SK-N-SH treated with all-trans-retinoic acid at 6 μM for 48 hours (cell line): ENCODE results near the gene FFAR2.

Source experiments
- ARNTL ChIP-seq: fragments of 450-650 bp; formaldehyde crosslinking; IDR thresholded peaks from 2 replicates; pipeline ENCODE4 v1.5.0; 2020; ENCODE audit warnings: low read depth, mild to moderate bottlenecking, moderate library complexity, borderline replicate concordance
- CREB5 ChIP-seq: fragments of 250-450 bp; sonication (Bioruptor Pico); IDR thresholded peaks from 2 replicates; pipeline ENCODE4 v1.5.1; 2020; ENCODE audit warnings: low read depth, mild to moderate bottlenecking, moderate library complexity
- CSRNP3 ChIP-seq: fragments of 250-450 bp; sonication (Bioruptor Pico); IDR thresholded peaks from 2 replicates; pipeline ENCODE4 v1.5.1; 2021; ENCODE audit warnings: mild to moderate bottlenecking, moderate library complexity
- ISL1 ChIP-seq: fragments of 250-450 bp; sonication (Bioruptor Pico); IDR thresholded peaks from 2 replicates; pipeline ENCODE4 v2.1.2; 2022; ENCODE audit warnings: mild to moderate bottlenecking, moderate library complexity
- PATZ1 ChIP-seq: fragments of 250-450 bp; sonication (Bioruptor Pico); IDR thresholded peaks from 2 replicates; pipeline ENCODE4 v1.8.0; 2020; ENCODE audit warnings: mild to moderate bottlenecking, moderate library complexity, borderline replicate concordance
- POU6F1 ChIP-seq: fragments of 250-450 bp; sonication (Bioruptor Pico); IDR thresholded peaks from 2 replicates; pipeline ENCODE4 v1.8.0; 2021; ENCODE audit warnings: low read depth, mild to moderate bottlenecking, moderate library complexity, borderline replicate concordance
- PPARA ChIP-seq: fragments of 250-450 bp; sonication (Bioruptor Pico); IDR thresholded peaks from 2 replicates; pipeline ENCODE4 v1.5.0; 2020; ENCODE audit warnings: mild to moderate bottlenecking, borderline replicate concordance
- SNAI2 ChIP-seq: fragments of 250-450 bp; sonication (Bioruptor Pico); IDR thresholded peaks from 2 replicates; pipeline ENCODE4 v1.5.0; 2020; ENCODE audit warnings: mild to moderate bottlenecking, moderate library complexity
- TOX ChIP-seq: fragments of 250-450 bp; sonication (Bioruptor Pico); IDR thresholded peaks from 2 replicates; pipeline ENCODE4 v1.8.0; 2021; ENCODE audit warnings: mild to moderate bottlenecking, moderate library complexity, borderline replicate concordance
- TSHZ2 ChIP-seq: fragments of 250-450 bp; sonication (Bioruptor Pico); IDR thresholded peaks from 2 replicates; pipeline ENCODE4 v1.5.0; 2020; ENCODE audit warnings: mild to moderate bottlenecking, moderate library complexity
- ZFP30 ChIP-seq: fragments of 450-650 bp; formaldehyde crosslinking; IDR thresholded peaks from 2 replicates; pipeline ENCODE4 v1.5.0; 2022; ENCODE audit warnings: mild to moderate bottlenecking, moderate library complexity
- ZNF70 ChIP-seq: fragments of 450-650 bp; formaldehyde crosslinking; IDR thresholded peaks from 2 replicates; pipeline ENCODE4 v1.5.0; 2020; ENCODE audit warnings: mild to moderate bottlenecking, moderate library complexity

GRCh38 chr19:35487656-35488182, 39.7 kb downstream of the FFAR2 start:
- TF ChIP-seq ZNF70 (CRISPR knock-in tag) = no peak
- TF ChIP-seq POU6F1 (CRISPR knock-in tag) = no peak
- TF ChIP-seq PATZ1 = no peak
- no peak for TF ChIP-seq TSHZ2 (CRISPR knock-in tag)
- TF ChIP-seq ZFP30 = no peak
- no peak for TF ChIP-seq CSRNP3 (CRISPR knock-in tag)
- TF ChIP-seq PPARA (CRISPR knock-in tag) = no peak
- TF ChIP-seq ISL1 = no peak
- TF ChIP-seq SNAI2 (CRISPR knock-in tag) = no peak
- TF ChIP-seq TOX (CRISPR knock-in tag) = no peak
- TF ChIP-seq ARNTL (CRISPR knock-in tag) = no peak
- TF ChIP-seq CREB5 (CRISPR knock-in tag) = no peak
